CD1c-positive myeloid dendritic cell (primary cell): ENCODE results near the gene PTGFRN.
"Not testable (repeated sequence)": the region's sequence is repeated elsewhere in the genome, so short reads cannot be mapped to it uniquely, and the experiment has no call there.

ENCODE experiments used
- DNase-seq: peaks from one replicate; pipeline ENCODE4 v3.0.0-alpha.2; 2016; ENCODE audit errors: extremely low spot score

Gene PTGFRN

GRCh38 chr1:116916533-116917445 is 7.1 kb downstream of the PTGFRN start:
- peak; percentile 68 for DNase-seq

GRCh38 chr1:116918714-116919357 is 9.1 kb downstream of the PTGFRN start:
- DNase-seq = no peak

GRCh38 chr1:116919802-116920201 is 10.1 kb downstream of the PTGFRN start:
- no peak for DNase-seq

GRCh38 chr1:116920211-116920610 is 10.5 kb downstream of the PTGFRN start:
- DNase-seq = no peak

- no peak for DNase-seq
Measured at GRCh38 chr1:116921301-116921885, 11.7 kb downstream of the PTGFRN start.

GRCh38 chr1:116921937-116922336 is 12.2 kb downstream of the PTGFRN start:
- DNase-seq = no peak

GRCh38 chr1:116923421-116923820 is 13.7 kb downstream of the PTGFRN start:
- DNase-seq = no peak

GRCh38 chr1:116927049-116927798 is 17.5 kb downstream of the PTGFRN start:
- DNase-seq = no peak

GRCh38 chr1:116929961-116930592 is 20.4 kb downstream of the PTGFRN start:
- no peak for DNase-seq

- DNase-seq = no peak
Measured at GRCh38 chr1:116931016-116931918, 21.6 kb downstream of the PTGFRN start.

GRCh38 chr1:116933606-116934515 is 24.1 kb downstream of the PTGFRN start:
- no peak for DNase-seq

- peak; percentile 48 for DNase-seq
Measured at GRCh38 chr1:116934586-116935207, 25.0 kb downstream of the PTGFRN start.

- no peak for DNase-seq
Measured at GRCh38 chr1:116938216-116938615, 28.5 kb downstream of the PTGFRN start.

- not testable (repeated sequence) for DNase-seq
Measured at GRCh38 chr1:116939780-116940543, 30.2 kb downstream of the PTGFRN start.

GRCh38 chr1:116940814-116941599 is 31.3 kb downstream of the PTGFRN start:
- no peak for DNase-seq

GRCh38 chr1:116941670-116942069 is 32.0 kb downstream of the PTGFRN start:
- no peak for DNase-seq

- DNase-seq = no peak
Measured at GRCh38 chr1:116942344-116942743, 32.6 kb downstream of the PTGFRN start.
